Mesothelial cell of epicardium (in vitro differentiated cells): ENCODE data around the gene USP33. TPM values are rescaled to one million over a fixed set of nuclear protein-coding genes. Genes with fewer than 3 reads are reported as not detected.

Experiments used
- DNase-seq, 2 experiments: peaks; one replicate each; pipeline ENCODE4 v3.0.0; 2021; ENCODE audit warnings: low spot score in 2 of 2; ENCODE audit not compliant: unreplicated experiment in 2 of 2
- H3K27ac Mint-ChIP-seq: 2 replicates; pipeline ENCODE4 v1.8.0; 2021; ENCODE audit warnings: mixed read lengths
- H3K27me3 Mint-ChIP-seq: 2 replicates; pipeline ENCODE4 v1.8.0; 2021; ENCODE audit warnings: low read depth, mixed read lengths
- H3K36me3 Mint-ChIP-seq: 2 replicates; pipeline ENCODE4 v1.8.0; 2021; ENCODE audit warnings: mixed read lengths
- H3K4me1 Mint-ChIP-seq: 2 replicates; pipeline ENCODE4 v1.8.0; 2021; ENCODE audit warnings: mixed read lengths
- H3K4me3 Mint-ChIP-seq: 2 replicates; pipeline ENCODE4 v1.8.0; 2021; ENCODE audit warnings: mild to moderate bottlenecking, moderate library complexity, mixed read lengths
- H3K9me3 Mint-ChIP-seq: 2 replicates; pipeline ENCODE4 v1.8.0; 2021; ENCODE audit warnings: mixed read lengths
- total RNA-seq: library from RNA; stranded (reverse); gene quantifications from 3 replicates; pipeline ENCODE4 v1.2.1, GENCODE V29; 2021
- TF ChIP-seq, protein P1 (sequence below): fragments of 200-600 bp; sonication (generic); IDR thresholded peaks from one replicate; pipeline ENCODE4 v1.5.0; 2021; ENCODE audit warnings: antibody characterized with exemption; ENCODE audit not compliant: unreplicated experiment

The USP33 gene
- total RNA-seq, 1 donor from 2014 or later, result 77.7 TPM

DNA sequence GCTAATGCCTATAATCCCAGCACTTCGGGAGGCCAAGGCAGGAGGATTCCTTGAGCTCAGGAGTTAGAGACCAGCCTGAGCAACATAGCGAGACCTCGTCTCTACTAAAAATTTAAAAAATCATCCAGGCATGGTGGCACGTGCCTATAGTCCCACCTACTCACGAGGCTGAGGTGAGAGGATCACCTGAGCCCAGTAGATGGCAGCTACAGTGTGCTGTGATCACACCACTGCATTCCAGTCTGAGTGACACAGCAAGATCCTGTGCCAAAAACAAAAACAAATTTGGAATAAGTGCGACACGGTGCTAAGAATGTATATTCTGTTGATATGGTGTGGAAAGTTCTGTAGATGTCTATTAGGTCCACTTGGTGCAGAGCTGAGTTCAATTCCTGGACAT lies 15.1 kb downstream of the USP33 start:
- H3K9me3 Mint-ChIP-seq, result peaks cover 6% of the 10 kb centered on the region
- H3K27me3 Mint-ChIP-seq, result no peaks in the 10 kb centered on the region
- H3K27ac Mint-ChIP-seq, result no peak overlapping the region
- peaks cover 30% of the 10 kb centered on the region for H3K36me3 Mint-ChIP-seq
- TF ChIP-seq, protein P1, sequence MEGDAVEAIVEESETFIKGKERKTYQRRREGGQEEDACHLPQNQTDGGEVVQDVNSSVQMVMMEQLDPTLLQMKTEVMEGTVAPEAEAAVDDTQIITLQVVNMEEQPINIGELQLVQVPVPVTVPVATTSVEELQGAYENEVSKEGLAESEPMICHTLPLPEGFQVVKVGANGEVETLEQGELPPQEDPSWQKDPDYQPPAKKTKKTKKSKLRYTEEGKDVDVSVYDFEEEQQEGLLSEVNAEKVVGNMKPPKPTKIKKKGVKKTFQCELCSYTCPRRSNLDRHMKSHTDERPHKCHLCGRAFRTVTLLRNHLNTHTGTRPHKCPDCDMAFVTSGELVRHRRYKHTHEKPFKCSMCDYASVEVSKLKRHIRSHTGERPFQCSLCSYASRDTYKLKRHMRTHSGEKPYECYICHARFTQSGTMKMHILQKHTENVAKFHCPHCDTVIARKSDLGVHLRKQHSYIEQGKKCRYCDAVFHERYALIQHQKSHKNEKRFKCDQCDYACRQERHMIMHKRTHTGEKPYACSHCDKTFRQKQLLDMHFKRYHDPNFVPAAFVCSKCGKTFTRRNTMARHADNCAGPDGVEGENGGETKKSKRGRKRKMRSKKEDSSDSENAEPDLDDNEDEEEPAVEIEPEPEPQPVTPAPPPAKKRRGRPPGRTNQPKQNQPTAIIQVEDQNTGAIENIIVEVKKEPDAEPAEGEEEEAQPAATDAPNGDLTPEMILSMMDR, result no peak
- DNase-seq, result no peak
- no peak overlapping the region for H3K4me3 Mint-ChIP-seq
- no peaks in the 10 kb centered on the region for H3K4me1 Mint-ChIP-seq

DNA sequence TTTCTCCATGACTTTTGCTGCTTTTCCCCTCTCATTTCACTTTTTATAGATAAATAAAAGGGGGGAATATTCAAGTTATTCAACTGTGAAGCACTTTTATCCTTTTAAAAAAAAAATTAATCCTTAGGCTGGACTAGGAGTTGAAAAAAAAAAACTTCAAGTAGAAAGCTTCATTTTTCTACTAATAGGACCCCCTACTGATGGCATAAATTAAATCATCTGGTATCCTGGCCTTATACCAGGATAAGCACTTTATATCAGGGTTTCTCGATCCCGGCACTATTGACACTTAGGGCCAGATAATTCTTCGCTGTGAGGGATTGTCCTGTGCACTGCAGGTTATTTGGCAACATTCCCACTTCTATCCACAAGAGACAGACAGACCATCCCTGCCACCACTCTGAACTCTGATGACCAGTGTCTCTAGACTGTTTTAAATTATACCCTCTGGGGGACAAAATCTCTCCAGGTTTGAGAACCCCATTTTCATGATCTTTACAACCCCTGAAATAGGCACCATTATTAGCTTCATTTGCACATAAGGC lies 17.6 kb downstream of the USP33 start:
- no peak for DNase-seq
- peaks cover 6% of the 10 kb centered on the region for H3K9me3 Mint-ChIP-seq
- H3K4me1 Mint-ChIP-seq, result no peaks in the 10 kb centered on the region
- TF ChIP-seq, protein P1, result no peak
- H3K36me3 Mint-ChIP-seq, result peaks cover 42% of the 10 kb centered on the region
- no peak overlapping the region for H3K4me3 Mint-ChIP-seq
- H3K27ac Mint-ChIP-seq, result no peak overlapping the region
- H3K27me3 Mint-ChIP-seq, result no peaks in the 10 kb centered on the region

DNA sequence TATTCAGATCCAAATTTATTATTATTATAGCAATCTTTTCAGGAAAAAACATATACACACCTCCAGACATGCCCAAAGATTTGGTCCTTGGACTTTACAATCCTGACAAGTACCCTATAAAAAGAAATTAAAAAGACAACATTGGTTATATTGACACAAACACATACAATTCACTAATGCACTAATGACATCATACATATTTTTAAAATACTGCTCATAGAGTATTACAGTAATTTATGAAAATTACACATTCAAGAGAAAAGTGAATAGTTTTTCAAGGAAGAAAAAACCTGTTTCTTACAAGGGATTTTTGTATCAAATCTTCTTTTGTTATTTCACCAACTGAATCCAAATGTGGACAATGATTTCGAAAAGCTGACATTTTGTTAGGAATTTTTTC lies 18.3 kb downstream of the USP33 start:
- H3K27ac Mint-ChIP-seq, result no peak overlapping the region
- DNase-seq, result no peak
- H3K27me3 Mint-ChIP-seq, result no peaks in the 10 kb centered on the region
- H3K4me3 Mint-ChIP-seq, result no peak overlapping the region
- peaks cover 43% of the 10 kb centered on the region for H3K36me3 Mint-ChIP-seq
- H3K9me3 Mint-ChIP-seq, result peaks cover 6% of the 10 kb centered on the region
- TF ChIP-seq, protein P1, result no peak
- H3K4me1 Mint-ChIP-seq, result no peaks in the 10 kb centered on the region

DNA sequence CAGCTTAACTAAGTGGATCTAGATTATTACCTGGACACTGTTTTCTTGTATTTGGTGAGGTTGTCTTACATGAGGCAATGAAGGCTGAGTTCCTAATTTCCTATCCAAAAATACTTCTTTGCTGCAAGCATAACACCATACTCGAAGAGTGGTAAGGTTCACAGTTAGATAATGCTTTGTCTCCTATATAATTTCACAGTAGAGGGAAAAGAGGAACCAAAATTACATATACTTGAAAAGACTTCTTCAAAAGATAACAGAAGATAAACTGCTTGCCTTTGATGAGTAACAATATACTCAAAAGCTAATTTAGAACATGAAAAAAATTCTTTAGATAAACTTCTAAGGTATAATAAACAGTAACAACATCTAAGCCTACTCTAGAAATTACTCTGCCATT lies 20.4 kb downstream of the USP33 start:
- Mint-ChIP-seq H3K36me3 (peaks cover 34% of the 10 kb centered on the region), H3K27ac (no peak overlapping the region), H3K4me1 (no peaks in the 10 kb centered on the region), H3K9me3 (no peaks in the 10 kb centered on the region), H3K4me3 (no peak overlapping the region), H3K27me3 (no peaks in the 10 kb centered on the region)
- no peak for DNase-seq
- TF ChIP-seq, protein P1, result no peak

DNA sequence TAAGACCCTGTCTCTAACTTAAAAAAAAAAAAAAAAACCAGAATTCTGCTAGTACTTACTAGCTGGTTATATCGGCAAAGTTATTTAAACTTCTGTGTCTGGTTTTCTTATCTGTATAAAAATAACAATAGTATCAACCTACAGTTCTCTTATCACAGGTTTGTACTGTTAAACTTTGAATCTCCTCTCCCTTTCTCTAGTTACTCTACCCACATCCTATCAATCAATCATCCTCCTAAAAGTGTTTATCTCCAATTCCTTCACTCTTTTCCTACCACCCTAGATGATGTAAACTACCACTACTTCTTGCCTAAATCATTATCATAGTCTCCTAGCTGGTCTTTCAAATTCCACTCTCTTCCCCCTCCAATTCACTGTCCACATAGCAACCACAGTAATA lies 27.6 kb downstream of the USP33 start:
- no peaks in the 10 kb centered on the region for H3K9me3 Mint-ChIP-seq
- DNase-seq, result no peak
- H3K36me3 Mint-ChIP-seq, result peaks cover 34% of the 10 kb centered on the region
- H3K4me3 Mint-ChIP-seq, result no peak overlapping the region
- H3K4me1 Mint-ChIP-seq, result no peaks in the 10 kb centered on the region
- TF ChIP-seq, protein P1, result no peak
- no peak overlapping the region for H3K27ac Mint-ChIP-seq
- H3K27me3 Mint-ChIP-seq, result no peaks in the 10 kb centered on the region

DNA sequence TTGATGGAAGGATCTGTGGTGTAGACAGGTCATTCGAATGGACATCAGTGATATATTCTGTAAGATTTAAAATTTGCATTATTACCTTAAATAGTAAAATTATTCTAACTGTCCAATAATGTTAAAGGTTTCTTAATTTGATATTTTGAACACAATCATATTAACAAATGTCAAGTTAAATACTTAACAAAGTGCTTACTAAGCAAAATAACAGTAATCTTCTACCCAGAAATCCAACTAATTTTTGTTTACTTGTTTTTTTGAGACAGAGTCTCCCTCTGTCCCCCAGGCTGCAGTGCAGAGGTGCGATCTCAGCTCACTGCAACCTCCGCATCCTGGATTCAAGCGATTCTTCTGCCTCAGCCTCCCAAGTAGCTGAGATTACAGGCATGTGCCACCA lies 33.9 kb downstream of the USP33 start:
- Mint-ChIP-seq H3K27me3 (no peaks in the 10 kb centered on the region), H3K27ac (no peak overlapping the region), H3K36me3 (peaks cover 60% of the 10 kb centered on the region), H3K9me3 (no peaks in the 10 kb centered on the region), H3K4me1 (no peaks in the 10 kb centered on the region), H3K4me3 (no peak overlapping the region)
- TF ChIP-seq, protein P1, result no peak
- DNase-seq, result no peak
